ENCODE data around the gene SORT1. TPM values are rescaled to one million over a fixed set of nuclear protein-coding genes. Genes with fewer than 3 reads are reported as not detected.

Gene SORT1
- total and polyA plus RNA-seq, 8 donors: 4.6 to 481 (median 36.6) TPM

DNA sequence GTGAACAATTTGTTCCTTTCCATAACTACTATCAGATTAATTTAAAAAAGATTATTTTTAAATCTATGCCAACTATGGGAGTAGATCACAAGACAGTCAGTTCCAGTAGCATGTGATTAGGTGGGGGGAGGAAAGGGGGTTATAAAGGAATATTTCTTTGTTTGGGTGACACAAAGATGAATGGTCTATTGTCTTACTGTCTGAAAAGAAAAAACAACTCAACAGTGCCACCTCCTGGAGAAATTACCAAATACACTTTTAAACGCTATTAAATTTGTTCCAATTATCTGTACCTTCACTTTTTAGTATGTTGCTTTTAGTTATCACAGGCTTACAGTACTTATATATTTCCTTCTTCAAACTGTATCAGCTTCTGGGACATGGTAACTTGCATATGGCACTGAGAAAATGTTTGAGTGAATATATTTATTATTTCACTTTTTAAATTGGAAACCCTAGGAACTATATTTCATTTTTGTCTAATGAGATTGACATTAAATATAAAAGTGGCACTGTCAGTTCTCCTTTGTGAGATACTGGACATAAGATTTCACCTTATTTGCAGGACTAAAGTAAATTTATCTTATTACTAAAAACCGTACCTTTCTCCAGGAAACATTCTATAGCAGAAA, 1.7 kb upstream of the SORT1 start:
- Histone ChIP-seq H3K36me3 (peaks cover 16 to 46% (median 42%) of the 10 kb centered on the region in 4 donors), H3K4me3 (no peak overlapping the region), H3K4me1 (peaks cover 13 to 43% (median 34%) of the 10 kb centered on the region in 4 donors), H3K9me3 (no peaks in the 10 kb centered on the region), H3K27me3 (no peaks in the 10 kb centered on the region), H3K27ac (no peak overlapping the region)
- intact Hi-C loops (cut with DNase I; ENCODE audit: low total_unique reads): loop anchor here (5.0 kb wide), 1 partner anchor 122 kb away; no protein-coding TSS in a partner anchor
- WGBS, 5 donors: 20 to 36% (median 26%) methylated on average over 2 of the region's 2 CpGs
- TF ChIP-seq, protein P1, sequence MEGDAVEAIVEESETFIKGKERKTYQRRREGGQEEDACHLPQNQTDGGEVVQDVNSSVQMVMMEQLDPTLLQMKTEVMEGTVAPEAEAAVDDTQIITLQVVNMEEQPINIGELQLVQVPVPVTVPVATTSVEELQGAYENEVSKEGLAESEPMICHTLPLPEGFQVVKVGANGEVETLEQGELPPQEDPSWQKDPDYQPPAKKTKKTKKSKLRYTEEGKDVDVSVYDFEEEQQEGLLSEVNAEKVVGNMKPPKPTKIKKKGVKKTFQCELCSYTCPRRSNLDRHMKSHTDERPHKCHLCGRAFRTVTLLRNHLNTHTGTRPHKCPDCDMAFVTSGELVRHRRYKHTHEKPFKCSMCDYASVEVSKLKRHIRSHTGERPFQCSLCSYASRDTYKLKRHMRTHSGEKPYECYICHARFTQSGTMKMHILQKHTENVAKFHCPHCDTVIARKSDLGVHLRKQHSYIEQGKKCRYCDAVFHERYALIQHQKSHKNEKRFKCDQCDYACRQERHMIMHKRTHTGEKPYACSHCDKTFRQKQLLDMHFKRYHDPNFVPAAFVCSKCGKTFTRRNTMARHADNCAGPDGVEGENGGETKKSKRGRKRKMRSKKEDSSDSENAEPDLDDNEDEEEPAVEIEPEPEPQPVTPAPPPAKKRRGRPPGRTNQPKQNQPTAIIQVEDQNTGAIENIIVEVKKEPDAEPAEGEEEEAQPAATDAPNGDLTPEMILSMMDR (IDR thresholded peaks at IDR 0.05): peak in 5 of 7 experiments; percentile 29 to 70 (median 65)
- no peak for TF ChIP-seq EP300 (IDR thresholded peaks at IDR 0.05)
- no peak for TF ChIP-seq POLR2AphosphoS5 (IDR thresholded peaks at IDR 0.05)
- TF ChIP-seq POLR2A (IDR thresholded peaks at IDR 0.05): no peak
- DNase-seq: peak in 1 of 2 donors; percentile 85

- peak in 1 of 2 donors; percentile 47 for DNase-seq
Observed at GRCh38 chr1:109398343-109399225, 866 bp upstream of the SORT1 start.

GRCh38 chr1:109396871-109397580, 692 bp downstream of the SORT1 start:
- DNase-seq: peak in 1 of 2 donors; percentile 47
- Histone ChIP-seq H3K9me3 (no peaks in the 10 kb centered on the region), H3K27ac (peak overlapping the region; percentile 84 to 90 (median 87)), H3K4me3 (peak overlapping the region; percentile 65 to 89 (median 68)), H3K4me1 (peaks cover 37 to 67% (median 51%) of the 10 kb centered on the region in 4 donors), H3K27me3 (no peaks in the 10 kb centered on the region), H3K36me3 (peaks cover 6 to 21% (median 18%) of the 10 kb centered on the region in 4 donors)
- WGBS, 5 donors: 2 to 6% (median 3%) methylated on average over 36 to 46 of the region's 46 CpGs
- intact Hi-C loops (cut with DNase I; ENCODE audit: low total_unique reads): loop anchor here (5.0 kb wide), 1 partner anchor 120 kb away; no protein-coding TSS in a partner anchor
- no peak for TF ChIP-seq EP300 (IDR thresholded peaks at IDR 0.05)
- no peak for TF ChIP-seq POLR2AphosphoS5 (IDR thresholded peaks at IDR 0.05)
- TF ChIP-seq, protein P1 (IDR thresholded peaks at IDR 0.05): no peak
- TF ChIP-seq POLR2A (IDR thresholded peaks at IDR 0.05): no peak

More at GRCh38 chr1:109398343-109399225, 866 bp upstream of the SORT1 start:
- no peaks in the 10 kb centered on the region for H3K27me3 ChIP-seq
- peaks cover 16 to 37% (median 34%) of the 10 kb centered on the region in 4 donors for H3K36me3 ChIP-seq
- H3K4me3 ChIP-seq: peak overlapping the region; percentile 65 to 89 (median 68)
- peaks cover 22 to 52% (median 39%) of the 10 kb centered on the region in 4 donors for H3K4me1 ChIP-seq
- H3K9me3 ChIP-seq: no peaks in the 10 kb centered on the region
- TF ChIP-seq POLR2AphosphoS5 (IDR thresholded peaks at IDR 0.05) (no peak), EP300 (IDR thresholded peaks at IDR 0.05) (no peak), POLR2A (IDR thresholded peaks at IDR 0.05) (no peak)
- TF ChIP-seq, protein P1 (IDR thresholded peaks at IDR 0.05): no peak
- H3K27ac ChIP-seq: peak overlapping the region; percentile 56 to 90 (median 87)
- WGBS, 5 donors: 28 to 44% (median 39%) methylated on average over 18 of the region's 18 CpGs
- intact Hi-C loops (cut with DNase I; ENCODE audit: low total_unique reads): loop anchor here (5.0 kb wide), 1 partner anchor 121 kb away; no protein-coding TSS in a partner anchor
